Stomach (tissue), 4 donors: ENCODE results near the gene CPT1C.

ENCODE experiments used
- CTCF ChIP-seq, 7 experiments: fragments of 450-650 bp in 4 of 7; fragments of 200-600 bp in 3 of 7; sonication (generic) in 3 of 7; IDR thresholded peaks; one replicate each; pipeline ENCODE4 v1.5.1; 2016 to 2019; ENCODE audit warnings: antibody characterized with exemption in 7 of 7, control low read depth in 2 of 7, mild to moderate bottlenecking in 1 of 7
- EP300 ChIP-seq: sonication (generic); formaldehyde crosslinking; IDR thresholded peaks from one replicate; pipeline ENCODE4 v1.6.1; 2017; ENCODE audit warnings: antibody characterized with exemption
- POLR2A ChIP-seq, 4 donors: fragments of 450-650 bp; IDR thresholded peaks; one replicate each; pipeline ENCODE4 v1.6.1; 2016; ENCODE audit warnings: antibody characterized with exemption in 4 of 4, control low read depth in 2 of 4, mild to moderate bottlenecking in 1 of 4, moderate library complexity in 1 of 4
- POLR2AphosphoS5 ChIP-seq, 3 donors: sonication (generic); formaldehyde crosslinking; IDR thresholded peaks; one replicate each; pipeline ENCODE4 v1.6.1; 2016; ENCODE audit warnings: antibody characterized with exemption in 3 of 3

GRCh38 chr19:49662011-49662410, 28.9 kb upstream of the CPT1C start:
- TF ChIP-seq CTCF (IDR thresholded peaks at IDR 0.05) (no peak), POLR2A (IDR thresholded peaks at IDR 0.05) (no peak), EP300 (no peak), POLR2AphosphoS5 (IDR thresholded peaks at IDR 0.05) (no peak)
